PC-3 (cell line): Measurements from ENCODE around the gene CALML4. TPM values are rescaled to one million over a fixed set of nuclear protein-coding genes. Genes with fewer than 3 reads are reported as not detected.

Experiments used
- ATAC-seq: fragments of 200-7000 bp; cut with Tn5 transposase; 2 replicates; pipeline ENCODE4 v1.9.1; 2020; ENCODE audit warnings: mild to moderate bottlenecking, moderate library complexity
- BruUV-seq: library from RNA; stranded (reverse); fragments of 400-500 nt; replicated peaks from 2 replicates; lab custom pipeline; 2021; lab: Mats Ljungman, UMichigan
- CTCF ChIA-PET: fragments of 300-600 bp; sonication (Branson Sonifier 250); formaldehyde crosslinking; loops from one replicate; lab custom pipeline; 2022; ENCODE audit warnings: antibody characterized with exemption; lab: Charles Lee
- POLR2A ChIA-PET: fragments of 300-600 bp; sonication (Branson Sonifier 250); formaldehyde crosslinking; loops from one replicate; lab custom pipeline; 2022; ENCODE audit warnings: antibody characterized with exemption; ENCODE audit not compliant: unreplicated experiment; lab: Charles Lee
- DNase-seq: peaks from one replicate; pipeline ENCODE4 v3.0.0-alpha.2; 2015
- H2AFZ ChIP-seq: fragments of 300-600 bp; sonication (generic); 2 replicates; pipeline ENCODE4 v1.6.0; 2016; ENCODE audit warnings: antibody characterized with exemption, low read length
- H3F3A ChIP-seq: fragments of 300-600 bp; sonication (generic); one replicate; pipeline ENCODE4 v1.6.0; 2017; ENCODE audit warnings: antibody characterized with exemption, low read length, control low read depth, mild to moderate bottlenecking; ENCODE audit not compliant: unreplicated experiment
- H3K27ac ChIP-seq: fragments of 300-600 bp; sonication (generic); 2 replicates; pipeline ENCODE4 v1.5.1; 2016; ENCODE audit warnings: mild to moderate bottlenecking, low read length
- H3K27me3 ChIP-seq: fragments of 300-600 bp; sonication (generic); 2 replicates; pipeline ENCODE4 v1.6.1; 2016; ENCODE audit warnings: low read length, mixed read lengths
- H3K36me3 ChIP-seq: fragments of 300-600 bp; sonication (generic); 2 replicates; pipeline ENCODE4 v1.6.1; 2016; ENCODE audit warnings: low read depth, mixed run types, low read length, mixed read lengths
- H3K4me1 ChIP-seq: fragments of 300-600 bp; sonication (generic); 2 replicates; pipeline ENCODE4 v1.5.1; 2016; ENCODE audit warnings: low read length; ENCODE audit not compliant: insufficient read depth
- H3K4me2 ChIP-seq: fragments of 300-600 bp; sonication (generic); 2 replicates; pipeline ENCODE4 v1.6.0; 2016; ENCODE audit warnings: low read length
- H3K4me3 ChIP-seq: fragments of 300-600 bp; sonication (generic); 2 replicates; pipeline ENCODE4 v1.5.1; 2016; ENCODE audit warnings: mild to moderate bottlenecking, low read length, mixed read lengths
- H3K79me2 ChIP-seq: fragments of 300-600 bp; sonication (generic); 2 replicates; pipeline ENCODE4 v1.6.1; 2017; ENCODE audit warnings: low read length, mixed read lengths
- H3K9ac ChIP-seq: fragments of 300-600 bp; sonication (generic); 2 replicates; pipeline ENCODE4 v1.6.0; 2016; ENCODE audit warnings: mild to moderate bottlenecking, low read length
- H3K9me2 ChIP-seq: fragments of 300-600 bp; sonication (generic); replicated peaks from 2 replicates; pipeline ENCODE4 v1.6.1; 2016; ENCODE audit warnings: mixed run types, low read length, mixed read lengths
- H3K9me3 ChIP-seq: fragments of 300-600 bp; sonication (generic); 2 replicates; pipeline ENCODE4 v1.6.1; 2016; ENCODE audit warnings: low read length, mixed read lengths
- H4K20me1 ChIP-seq: fragments of 300-600 bp; sonication (generic); 2 replicates; pipeline ENCODE4 v1.6.1; 2016; ENCODE audit warnings: low read length, mixed read lengths
- CTCF ChIP-seq: fragments of 300-600 bp; sonication (generic); conservative IDR thresholded peaks from 2 replicates; pipeline ENCODE4 v1.5.1; 2017; ENCODE audit warnings: antibody characterized with exemption, low read depth, mild to moderate bottlenecking, low read length
- EZH2 ChIP-seq: fragments of 300-600 bp; sonication (generic); IDR thresholded peaks from one replicate; pipeline ENCODE4 v1.6.1; 2017; ENCODE audit warnings: antibody characterized with exemption, mild to moderate bottlenecking, low read length; ENCODE audit not compliant: unreplicated experiment
- EZH2phosphoT487 ChIP-seq: fragments of 300-600 bp; sonication (generic); IDR thresholded peaks from 2 replicates; pipeline ENCODE4 v1.6.1; 2018; ENCODE audit warnings: mild to moderate bottlenecking, antibody characterized with exemption, low read length, borderline replicate concordance
- intact Hi-C: fragments of 100-400 bp; cut with micrococcal nuclease; formaldehyde crosslinking; loops from 2 replicates; pipeline ENCODE4 v1.9.0; 2023
- total RNA-seq: library from RNA; depleted of rRNA; stranded (reverse); fragments of >200 nt; gene quantifications from 2 replicates; pipeline ENCODE4 v1.2.3, GENCODE V29; 2014

Gene CALML4
- total RNA-seq, 1 experiment from 2014 or later: 4.8 TPM

- no peak for ATAC-seq
- ChIA-PET POLR2A (no interaction called here), CTCF (no interaction called here)
- intact Hi-C loops: no loop called here
- no peaks in the 10 kb centered on the region for H3K79me2 ChIP-seq
- H3F3A ChIP-seq: no peaks in the 10 kb centered on the region
- no peak for DNase-seq
- no peak overlapping the region for H3K27ac ChIP-seq
- H3K9me2 ChIP-seq: no peaks in the 10 kb centered on the region
- TF ChIP-seq CTCF: no peak
- no peak for TF ChIP-seq EZH2phosphoT487
- TF ChIP-seq EZH2: no peak
- H2AFZ ChIP-seq: no peak overlapping the region
- BruUV-seq: no TSS peak
- H3K4me3 ChIP-seq: no peak overlapping the region
- peaks cover 20% of the 10 kb centered on the region for H3K36me3 ChIP-seq
- no peaks in the 10 kb centered on the region for H3K4me1 ChIP-seq
- no peaks in the 10 kb centered on the region for H4K20me1 ChIP-seq
- no peak overlapping the region for H3K4me2 ChIP-seq
- no peaks in the 10 kb centered on the region for H3K27me3 ChIP-seq
- H3K9me3 ChIP-seq: no peaks in the 10 kb centered on the region
- no peak overlapping the region for H3K9ac ChIP-seq
Observed at GRCh38 chr15:68192804-68193486, 12.2 kb downstream of the CALML4 start.

- H3K4me3 ChIP-seq: no peak overlapping the region
- H3K4me1 ChIP-seq: no peaks in the 10 kb centered on the region
- no peaks in the 10 kb centered on the region for H4K20me1 ChIP-seq
- no peaks in the 10 kb centered on the region for H3K27me3 ChIP-seq
- H3K79me2 ChIP-seq: no peaks in the 10 kb centered on the region
- H3F3A ChIP-seq: no peaks in the 10 kb centered on the region
- no TSS peak for BruUV-seq
- no peak for DNase-seq
- ChIA-PET POLR2A (no interaction called here), CTCF (no interaction called here)
- H2AFZ ChIP-seq: no peak overlapping the region
- intact Hi-C loops: no loop called here
- no peak overlapping the region for H3K9ac ChIP-seq
- peaks cover 27% of the 10 kb centered on the region for H3K36me3 ChIP-seq
- H3K27ac ChIP-seq: no peak overlapping the region
- H3K9me3 ChIP-seq: no peaks in the 10 kb centered on the region
- ATAC-seq: no peak
- TF ChIP-seq EZH2 (no peak), CTCF (no peak), EZH2phosphoT487 (no peak)
- H3K9me2 ChIP-seq: no peaks in the 10 kb centered on the region
- no peak overlapping the region for H3K4me2 ChIP-seq
Observed at GRCh38 chr15:68192117-68192516, 13.0 kb downstream of the CALML4 start.

- ChIA-PET CTCF (no interaction called here), POLR2A (no interaction called here)
- Histone ChIP-seq H3K4me3 (no peak overlapping the region), H3K9ac (no peak overlapping the region), H3K4me1 (no peaks in the 10 kb centered on the region), H3K4me2 (no peak overlapping the region), H3K27ac (no peak overlapping the region), H2AFZ (no peak overlapping the region), H3F3A (no peaks in the 10 kb centered on the region), H3K36me3 (peaks cover 27% of the 10 kb centered on the region), H3K9me2 (no peaks in the 10 kb centered on the region), H3K79me2 (no peaks in the 10 kb centered on the region), H3K9me3 (no peaks in the 10 kb centered on the region), H4K20me1 (no peaks in the 10 kb centered on the region), H3K27me3 (no peaks in the 10 kb centered on the region)
- TF ChIP-seq EZH2phosphoT487: no peak
- no peak for TF ChIP-seq CTCF
- TF ChIP-seq EZH2: no peak
- no peak for ATAC-seq
- no peak for DNase-seq
- intact Hi-C loops: no loop called here
- no TSS peak for BruUV-seq
Observed at GRCh38 chr15:68191555-68191954, 13.6 kb downstream of the CALML4 start.
